Stimulated activated CD4-positive, alpha-beta T cell treated with anti-CD3 and anti-CD28 coated beads, Interleukin-2, amount 100 ng/mL, for 24 hours (primary cell): Measurements from ENCODE around the gene PLA2G2C.
"Not testable (repeated sequence)": the region's sequence is repeated elsewhere in the genome, so short reads cannot be mapped to it uniquely, and the experiment has no call there.

Experiments used
- DNase-seq, 2 donors: peaks; one replicate each; pipeline ENCODE4 v3.0.0-alpha.2; 2020

The PLA2G2C gene, protein sequence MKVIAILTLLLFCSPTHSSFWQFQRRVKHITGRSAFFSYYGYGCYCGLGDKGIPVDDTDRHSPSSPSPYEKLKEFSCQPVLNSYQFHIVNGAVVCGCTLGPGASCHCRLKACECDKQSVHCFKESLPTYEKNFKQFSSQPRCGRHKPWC

DNA sequence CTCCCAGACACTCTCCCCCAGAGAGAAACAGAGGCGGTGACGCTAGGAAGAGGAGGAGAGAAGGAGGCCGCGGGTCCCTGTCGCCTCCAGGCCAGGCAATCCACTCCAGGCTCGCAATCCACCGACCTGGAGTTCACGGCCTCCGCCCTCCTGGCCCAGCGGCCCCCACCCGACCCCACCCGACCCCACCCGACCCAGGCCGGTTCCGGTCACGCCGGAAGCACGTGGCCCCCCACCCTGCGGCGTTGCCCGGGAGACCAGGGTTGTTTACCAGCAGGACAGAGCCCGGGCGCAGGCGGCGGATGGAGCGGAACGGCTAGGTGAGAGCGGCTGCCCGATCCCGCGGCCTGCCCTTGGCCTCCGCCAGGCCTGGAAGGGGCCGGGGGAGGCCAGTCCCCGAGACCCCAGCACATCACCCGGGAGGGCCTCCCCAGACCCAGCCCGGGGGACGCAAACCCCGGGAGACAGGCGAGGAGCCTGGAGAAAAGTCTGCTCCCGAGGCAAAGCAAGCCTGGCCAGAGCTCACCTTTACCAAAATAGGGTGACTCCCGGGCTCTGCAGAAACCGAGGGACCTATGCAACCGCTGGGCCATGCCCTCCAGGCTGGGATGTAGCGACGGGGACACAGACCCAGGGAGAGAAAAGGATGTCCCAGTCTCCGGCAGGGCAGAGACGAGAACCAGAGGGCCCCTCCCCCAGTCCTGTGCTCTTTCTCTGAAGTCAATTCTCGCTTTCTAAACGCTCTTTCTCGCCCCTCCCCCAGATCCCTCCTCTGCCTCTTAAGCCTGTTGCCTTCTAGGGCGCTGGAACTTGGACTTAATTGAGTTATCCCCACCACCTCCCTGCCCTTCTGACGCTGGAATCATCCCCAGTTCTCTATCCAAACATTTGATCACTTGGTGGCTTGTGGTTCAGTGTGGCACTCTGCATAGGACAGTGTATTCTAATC lies at the start of gene PLA2G2C, which contains the start of gene UBXN10:
PLA2G2C (minus strand) TSS at position 685 of the 949 bp plus-strand sequence. CDS start 9,155 bp downstream, outside the sequence.
UBXN10 (plus strand) TSS at position 263 of the 949 bp plus-strand sequence. CDS start 4,466 bp downstream, outside the sequence.
- DNase-seq = peak; percentile 76 to 81

DNA sequence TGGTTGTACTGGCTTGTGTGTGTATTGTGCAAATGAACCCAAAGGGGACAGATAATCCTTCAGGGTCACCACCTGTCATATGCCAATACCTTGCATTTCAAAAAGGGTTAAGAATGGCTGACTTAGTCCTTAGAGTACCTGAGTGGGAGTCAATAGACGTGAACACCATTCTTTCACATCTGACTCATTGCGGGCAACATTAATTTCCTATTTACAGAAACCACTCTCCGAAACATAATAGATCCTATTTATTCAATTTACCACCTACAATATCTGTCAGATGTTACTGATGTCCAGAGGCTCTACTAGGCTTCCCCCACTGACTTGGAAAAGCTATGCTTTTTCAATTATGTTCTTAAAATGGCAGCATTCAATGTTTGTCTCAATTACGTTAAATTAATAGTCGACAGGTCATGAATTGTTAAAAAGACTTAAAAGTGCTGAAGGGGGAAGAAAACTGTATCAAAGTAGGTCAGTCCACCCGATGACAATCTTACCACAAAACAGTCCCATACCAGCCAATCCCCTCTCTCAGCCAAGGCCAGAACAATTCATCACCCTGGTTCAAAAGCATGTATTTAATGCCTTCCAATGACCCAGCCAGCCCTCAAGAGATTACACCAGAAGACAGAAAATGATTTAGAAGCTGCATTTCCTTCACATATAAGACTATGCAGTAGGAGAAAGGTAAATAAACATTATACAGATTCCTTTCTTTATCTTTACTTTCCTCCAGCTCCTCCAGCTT lies 48.6 kb upstream of the PLA2G2C start:
- no peak for DNase-seq

DNA sequence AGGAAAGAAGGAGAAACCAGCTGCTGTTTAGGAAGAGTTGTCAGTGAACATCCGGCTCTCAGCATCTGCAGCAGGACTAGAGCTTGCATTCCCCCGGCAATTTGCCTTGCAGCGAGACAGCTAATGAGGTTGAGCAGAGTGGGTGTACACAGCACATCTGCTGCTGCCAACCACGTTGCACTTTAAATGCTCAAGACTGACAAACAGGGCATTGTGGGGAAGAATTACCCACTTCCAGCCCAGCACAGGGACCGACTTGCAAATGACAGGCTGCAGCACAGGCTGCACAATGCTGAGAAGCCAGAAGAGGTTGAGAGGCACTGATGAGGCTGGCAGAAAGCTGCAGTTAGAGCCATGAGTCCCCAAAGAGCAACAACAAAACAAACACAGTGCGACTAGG lies 47.5 kb upstream of the PLA2G2C start:
- no peak for DNase-seq

DNA sequence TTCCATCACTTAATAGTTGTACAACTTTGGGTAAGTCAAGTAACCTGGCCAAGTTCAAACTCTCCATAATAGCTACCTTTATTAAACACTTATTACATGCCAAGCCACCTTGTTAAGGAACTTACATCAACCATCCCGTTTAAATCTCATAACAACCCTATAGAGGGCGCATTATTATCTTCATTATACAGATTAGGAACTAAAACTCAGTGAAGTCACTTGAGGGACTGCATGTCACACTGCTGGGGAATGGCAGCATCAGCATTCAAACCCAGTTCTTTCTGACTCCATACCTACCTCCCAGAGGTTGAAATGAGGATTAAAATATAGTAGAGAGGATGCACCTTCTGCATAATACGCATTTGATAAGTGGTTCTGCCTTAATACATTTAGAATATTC lies 47.1 kb upstream of the PLA2G2C start:
- DNase-seq = no peak

DNA sequence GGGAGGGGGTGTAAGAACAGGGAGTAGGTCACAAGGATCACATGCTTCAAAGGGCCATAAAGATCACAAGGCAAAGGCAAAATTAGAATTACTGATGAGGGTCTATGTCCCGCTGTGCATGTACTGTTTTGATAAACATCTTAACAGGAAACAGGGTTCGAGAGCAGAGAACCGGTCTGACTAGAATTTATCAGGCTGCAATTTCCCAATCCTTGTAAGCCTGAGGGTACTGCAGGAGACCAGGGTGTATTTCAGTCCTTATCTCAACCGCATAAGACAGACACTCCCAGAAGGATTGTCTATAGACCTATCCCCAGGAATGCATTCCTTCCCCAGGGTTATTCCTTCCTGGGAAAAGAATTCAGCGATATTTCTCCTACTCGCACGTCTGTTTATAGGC lies 46.2 kb upstream of the PLA2G2C start:
- DNase-seq = not testable (repeated sequence)

DNA sequence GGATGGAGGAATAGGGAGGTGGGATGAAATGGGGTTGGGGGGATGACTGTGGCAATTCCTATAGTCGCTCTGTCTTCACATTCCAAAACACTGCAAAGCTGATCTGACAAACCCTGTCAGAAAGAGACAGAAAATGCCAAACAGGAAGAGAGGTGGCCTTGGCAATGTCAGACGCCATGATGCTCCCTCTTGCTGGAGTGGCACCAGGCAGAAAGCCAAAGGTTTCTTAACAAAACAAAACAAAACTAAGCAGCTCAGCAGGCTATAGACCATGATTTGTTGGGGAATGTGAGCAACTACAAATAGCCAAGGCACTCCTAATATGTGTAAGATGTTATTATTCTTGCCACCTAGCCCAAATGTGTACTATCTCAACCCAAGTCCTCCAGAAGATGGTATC lies 42.9 kb upstream of the PLA2G2C start:
- no peak for DNase-seq

DNA sequence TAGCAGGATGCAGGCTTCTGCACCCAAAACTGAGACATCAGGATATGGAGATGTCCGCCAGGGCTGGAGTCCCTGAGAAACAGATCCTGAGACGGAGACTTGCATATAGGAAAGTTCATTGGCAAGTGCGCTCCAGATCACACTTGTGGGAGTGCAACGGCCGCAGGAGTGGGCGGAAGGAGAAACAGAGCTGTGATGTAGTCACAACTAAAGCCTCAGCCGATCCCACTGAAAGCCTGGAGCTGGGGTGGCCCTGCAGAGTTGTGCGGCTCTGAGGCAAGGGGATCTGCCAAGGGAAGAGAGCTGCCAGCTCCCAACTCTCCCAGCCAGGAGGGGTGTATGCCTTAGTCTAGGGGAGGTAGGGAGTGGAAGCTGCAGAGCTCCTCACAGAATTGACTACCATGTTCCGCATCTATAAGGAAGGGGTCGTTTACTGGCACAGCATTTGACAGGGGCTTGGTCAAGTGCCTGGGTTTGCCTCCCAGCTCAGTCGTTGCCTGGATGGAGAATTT lies 42.1 kb upstream of the PLA2G2C start:
- no peak for DNase-seq

DNA sequence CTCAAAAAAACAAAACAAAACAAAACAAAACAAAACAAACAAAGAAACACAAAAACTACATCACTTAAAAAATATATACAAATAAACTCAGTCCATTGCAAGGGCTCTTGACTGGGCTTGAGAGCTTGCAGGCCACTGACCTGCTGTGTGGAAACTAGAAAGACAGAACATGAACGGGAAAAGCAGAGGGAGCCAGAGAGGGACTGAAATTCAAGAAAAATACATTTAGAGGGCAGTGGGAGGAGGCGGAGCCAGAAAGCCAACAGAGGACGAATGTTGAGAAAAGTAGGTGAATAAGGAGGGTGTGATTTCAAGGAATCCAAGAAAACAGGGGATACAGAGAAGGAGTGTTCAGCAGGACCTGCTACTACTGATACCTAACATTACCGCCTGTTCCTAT lies 41.4 kb upstream of the PLA2G2C start:
- no peak for DNase-seq

DNA sequence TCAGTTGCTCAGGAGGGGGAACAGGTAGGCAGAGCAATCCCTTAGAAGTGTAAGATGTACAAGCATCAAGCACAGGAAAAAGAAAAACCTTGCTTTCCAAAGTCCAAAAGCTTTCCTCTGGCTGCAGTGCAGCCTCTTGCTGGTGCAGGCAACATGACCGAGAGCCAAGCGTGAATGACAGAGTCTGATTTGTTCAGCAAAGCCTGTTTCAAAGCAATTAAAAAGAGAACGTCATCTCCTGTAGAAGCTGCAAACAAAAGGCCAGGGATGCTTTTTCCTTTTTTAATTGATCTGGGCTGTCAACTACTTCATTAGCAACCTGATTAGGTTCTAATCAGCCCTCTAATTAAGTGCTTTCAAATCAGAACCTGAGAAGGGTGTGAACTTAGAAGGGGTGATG lies 38.2 kb upstream of the PLA2G2C start:
- no peak for DNase-seq

DNA sequence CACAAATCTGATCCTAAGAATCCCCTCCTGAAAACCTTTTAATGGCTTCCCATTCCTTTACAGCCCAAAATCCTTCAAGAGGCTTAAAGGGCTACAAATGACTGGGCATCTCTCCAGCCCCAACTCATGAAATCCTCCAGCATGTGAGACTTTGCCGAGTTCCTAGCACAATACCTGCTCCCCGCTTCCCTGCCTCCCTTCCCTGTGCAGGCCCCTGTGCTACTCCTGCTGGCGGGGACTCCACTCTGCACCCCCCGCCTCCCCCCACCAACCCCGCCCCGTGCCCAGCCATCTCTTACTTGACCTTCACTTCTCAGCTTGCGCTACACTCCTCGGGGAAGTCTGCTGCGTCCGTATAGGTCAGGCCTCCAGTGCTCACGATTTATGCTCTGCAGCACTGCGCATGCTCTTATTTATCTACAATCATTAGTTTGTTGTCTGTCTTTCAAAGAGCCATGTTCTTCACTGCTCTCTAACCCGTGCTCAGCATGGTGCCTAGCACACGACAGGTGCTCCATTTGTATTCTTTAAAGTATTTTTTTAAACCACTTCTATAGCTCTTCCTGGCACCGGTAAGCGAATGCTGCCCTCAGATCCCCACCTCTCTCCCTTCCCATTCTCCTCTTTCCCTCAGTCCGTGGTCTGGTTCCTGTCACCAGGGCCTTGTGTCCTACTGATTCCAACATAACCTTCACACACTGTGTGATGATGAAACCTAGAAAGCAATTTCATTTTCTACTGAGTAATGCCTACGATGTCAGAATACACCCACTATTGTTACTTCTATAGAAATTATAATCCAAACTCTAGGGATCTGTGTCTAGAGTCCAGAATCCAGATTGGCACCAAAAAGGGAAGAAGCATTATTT lies 37.5 kb upstream of the PLA2G2C start:
- DNase-seq = no peak

DNA sequence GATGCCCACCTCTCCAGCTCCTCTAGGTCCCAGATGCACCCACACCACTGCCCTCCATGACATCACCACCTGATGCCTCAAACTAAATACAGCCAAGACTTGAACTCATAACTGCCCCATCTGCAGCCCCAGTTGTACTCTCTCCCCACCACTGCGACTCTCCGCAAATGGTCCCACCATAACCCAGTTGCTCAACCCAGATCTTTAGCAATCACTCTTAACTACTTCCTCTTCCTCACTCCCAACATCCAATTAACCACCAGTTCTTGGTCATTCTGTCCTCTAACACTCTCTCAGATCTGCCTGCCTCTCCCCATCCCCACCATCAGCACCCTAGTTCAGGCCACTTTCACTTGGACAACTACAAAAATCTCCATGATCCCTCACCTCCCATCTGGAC lies 36.8 kb upstream of the PLA2G2C start:
- no peak for DNase-seq

DNA sequence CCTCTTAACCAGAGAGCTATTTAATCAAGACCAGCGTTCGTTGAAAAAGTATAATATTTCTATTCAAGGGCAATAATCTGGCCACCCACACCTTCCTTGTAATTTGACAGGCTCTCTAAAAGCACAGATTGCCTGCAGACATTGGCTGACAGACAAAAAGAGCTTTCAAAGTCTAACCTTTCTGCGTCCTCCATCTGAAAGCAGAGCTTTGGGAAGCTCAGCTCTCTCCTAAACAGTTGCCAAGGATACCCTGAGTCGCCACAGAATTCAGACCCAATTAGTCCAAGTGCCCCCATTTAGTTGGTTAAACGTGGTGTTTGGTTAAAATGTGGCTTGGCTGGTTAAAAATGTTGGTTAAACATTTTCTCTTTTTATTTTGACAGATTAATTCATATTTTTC lies 33.7 kb upstream of the PLA2G2C start:
- no peak for DNase-seq

DNA sequence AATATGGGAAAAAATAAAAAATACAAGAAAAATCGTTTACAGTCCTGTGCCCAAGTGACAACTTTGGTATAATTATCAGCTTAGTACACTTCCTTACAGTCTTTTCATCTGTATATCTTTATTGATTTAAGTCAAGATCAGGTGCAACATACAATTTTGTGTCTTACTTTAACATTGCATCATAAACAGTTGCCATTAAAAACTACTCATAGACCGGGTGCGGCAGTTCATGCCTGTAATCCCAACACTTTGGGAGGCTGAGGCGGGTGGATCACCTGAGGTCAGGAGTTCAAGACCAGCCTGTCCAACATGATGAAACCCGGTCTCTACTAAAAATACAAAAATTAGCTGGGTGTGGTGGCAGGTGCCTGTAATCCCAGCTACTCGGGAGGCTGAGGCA lies 32.7 kb upstream of the PLA2G2C start:
- DNase-seq = not testable (repeated sequence)

DNA sequence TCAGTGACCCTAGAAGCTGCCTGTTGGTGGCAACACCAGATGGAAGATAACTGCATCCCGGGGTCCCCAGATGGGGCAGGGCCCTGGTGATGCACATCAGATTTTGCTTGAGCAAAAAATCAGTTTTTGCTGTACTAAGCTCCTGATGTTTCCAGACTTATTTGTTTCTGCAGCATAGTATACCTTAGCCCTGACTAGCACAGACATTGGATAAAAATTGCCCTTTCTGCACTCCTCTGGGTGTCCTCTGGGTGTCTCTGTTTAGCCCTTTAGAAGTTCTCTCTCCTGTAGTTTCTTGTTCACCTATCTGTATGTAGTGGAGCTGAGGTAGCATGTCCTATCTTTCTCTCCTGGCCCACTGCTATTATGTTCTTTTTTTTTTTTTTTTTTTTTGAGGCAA lies 30.3 kb upstream of the PLA2G2C start:
- no peak for DNase-seq

DNA sequence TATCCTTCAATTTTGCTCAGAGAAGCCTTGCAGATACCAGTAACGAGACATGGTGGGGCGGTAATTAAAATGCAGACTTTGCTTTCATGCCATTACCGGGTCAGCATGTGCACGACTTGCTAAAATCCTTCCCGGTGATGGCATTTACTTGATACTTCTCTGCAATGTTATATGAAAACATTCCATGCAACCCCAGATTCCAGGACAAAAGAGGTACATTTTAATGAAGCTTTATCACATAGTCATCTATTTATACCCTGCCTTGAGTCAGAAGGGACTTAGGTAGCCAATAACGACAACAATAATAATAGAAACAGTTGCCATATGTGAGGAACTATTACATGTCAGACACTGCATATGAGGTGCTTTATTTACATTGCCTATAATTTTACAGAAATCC lies 29.4 kb upstream of the PLA2G2C start:
- DNase-seq = no peak

DNA sequence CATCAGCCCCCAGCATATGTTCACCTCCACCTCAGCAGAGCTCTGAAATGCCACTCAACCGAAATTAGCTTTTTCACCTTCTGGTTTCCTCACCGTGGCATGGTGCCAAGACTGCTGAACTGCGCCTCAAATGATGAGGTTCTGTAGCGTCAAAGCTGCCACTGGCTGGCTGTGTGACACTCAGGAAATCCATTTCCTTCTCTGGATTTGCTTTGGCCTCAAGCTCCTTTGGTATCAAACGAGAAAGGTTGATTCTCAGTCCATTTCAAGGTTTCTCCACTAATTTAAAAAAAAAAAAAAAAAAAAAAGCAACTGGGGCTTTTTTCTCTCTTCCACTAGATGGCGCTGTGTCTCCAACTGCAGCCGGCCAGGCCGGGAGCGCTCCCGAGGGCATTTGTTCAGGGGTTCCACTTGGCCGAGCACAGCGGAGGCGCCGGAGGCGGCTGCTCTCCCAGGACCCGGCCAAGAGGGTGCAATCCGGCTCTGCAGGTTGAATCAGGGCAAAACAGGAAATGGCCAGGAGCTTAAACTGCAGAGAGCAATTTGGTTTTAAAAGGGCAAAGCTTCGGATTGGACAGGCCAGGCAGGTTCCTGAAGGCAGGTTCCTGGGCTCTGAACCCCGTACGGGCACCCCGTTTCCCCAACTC lies 26.5 kb upstream of the PLA2G2C start:
- DNase-seq = peak; percentile 56 to 58

DNA sequence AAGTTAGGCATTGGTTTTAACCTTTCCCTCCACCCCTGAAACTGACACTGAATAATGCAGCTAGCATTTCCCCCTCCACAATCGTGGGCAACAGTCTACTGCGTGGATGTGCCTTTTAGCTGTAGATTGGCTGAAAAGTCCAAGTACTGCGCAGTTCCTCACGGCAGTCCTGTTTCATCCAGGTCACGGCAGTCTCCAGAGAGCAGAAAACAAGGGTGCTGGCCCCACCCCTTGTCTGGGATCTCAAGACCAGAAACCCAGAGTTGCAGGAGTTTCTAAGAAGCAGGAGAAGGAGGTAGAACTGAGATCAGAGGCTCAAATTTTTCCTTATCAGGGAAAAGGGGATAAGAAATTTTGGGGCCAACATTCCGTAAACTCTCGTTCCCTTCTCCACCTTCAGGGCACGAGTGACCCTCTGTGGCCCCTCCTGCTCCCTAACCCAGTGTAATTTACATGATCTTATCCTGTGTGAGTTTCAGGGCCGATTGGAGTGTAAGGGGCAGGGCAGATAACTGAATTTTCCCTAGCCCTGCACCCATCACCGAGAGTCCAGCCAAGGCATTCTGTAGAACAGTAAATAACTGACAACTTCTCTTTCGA lies 25.9 kb upstream of the PLA2G2C start:
- DNase-seq = no peak

DNA sequence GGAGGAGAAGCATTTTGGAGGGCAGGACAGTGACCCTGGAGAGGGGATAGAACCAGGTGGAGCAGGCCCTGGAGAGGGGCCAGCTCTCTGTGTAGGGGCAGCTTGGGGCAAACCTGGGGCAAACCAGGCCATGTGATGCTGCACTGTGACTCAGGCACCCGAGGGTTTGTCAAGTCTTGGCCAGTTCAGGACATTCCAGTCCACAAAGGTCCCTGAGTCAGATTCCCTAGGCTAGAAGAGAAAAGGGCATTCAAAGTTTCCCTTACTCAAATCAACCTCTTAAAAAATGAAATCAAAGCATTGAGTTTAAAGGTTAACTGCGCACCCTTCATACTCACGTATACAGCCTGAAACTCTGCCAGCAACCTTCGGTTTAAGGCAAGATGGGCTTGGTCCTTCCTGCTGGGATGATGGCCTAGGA lies 25.2 kb upstream of the PLA2G2C start:
- no peak for DNase-seq

DNA sequence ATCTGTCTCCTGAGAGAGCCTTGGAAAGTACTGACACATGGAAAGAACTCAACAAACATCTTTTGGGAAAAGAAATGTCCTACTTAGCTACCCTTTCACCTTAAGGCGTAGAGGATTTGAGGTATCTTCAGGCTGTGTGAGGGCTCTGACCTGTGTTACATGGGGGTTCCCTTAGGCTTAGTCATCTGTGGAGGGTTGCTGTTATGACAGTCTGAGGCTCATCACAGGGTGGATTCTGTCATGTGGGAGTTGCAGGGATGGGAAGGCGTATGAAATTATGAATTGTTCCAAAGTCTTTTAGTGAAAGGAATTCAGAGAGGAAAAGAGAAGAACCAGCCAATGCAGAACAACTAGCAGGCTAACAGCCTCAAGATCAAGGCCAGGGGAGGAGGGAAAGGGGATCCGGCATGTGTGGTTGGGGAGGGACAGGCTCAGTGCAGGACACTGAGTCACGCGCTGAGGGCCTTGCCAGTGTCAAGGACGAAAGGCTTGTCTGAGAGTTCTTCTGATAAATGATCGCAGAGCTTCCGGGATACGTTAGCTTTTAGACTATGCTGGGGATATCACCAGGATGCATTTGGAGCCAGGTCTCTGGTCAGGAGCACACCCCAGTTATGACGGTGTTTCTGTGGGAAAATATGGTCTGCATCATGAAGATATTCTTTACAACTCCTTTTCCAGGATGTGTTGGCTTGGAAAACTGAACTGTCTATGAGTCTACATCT lies 24.6 kb upstream of the PLA2G2C start:
- no peak for DNase-seq

DNA sequence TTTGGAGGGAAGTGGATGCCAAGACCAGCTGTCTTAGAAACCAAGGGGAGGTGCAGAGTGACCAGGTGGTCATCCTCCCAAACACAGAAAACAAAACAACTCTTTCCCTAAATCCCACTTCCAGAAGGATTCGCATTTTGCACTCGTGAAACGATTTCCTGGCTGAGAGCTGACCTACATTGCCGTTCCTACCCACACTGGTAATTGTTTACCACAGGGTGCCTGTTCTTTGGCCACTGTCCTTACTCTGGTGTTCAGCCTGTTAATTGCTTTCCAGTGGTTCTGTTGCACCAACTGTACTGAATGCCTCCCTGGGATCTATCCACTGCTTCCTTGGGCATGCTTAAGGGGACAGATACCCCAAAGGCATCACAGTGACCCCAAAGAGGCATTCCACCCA lies 23.2 kb upstream of the PLA2G2C start:
- DNase-seq = no peak

DNA sequence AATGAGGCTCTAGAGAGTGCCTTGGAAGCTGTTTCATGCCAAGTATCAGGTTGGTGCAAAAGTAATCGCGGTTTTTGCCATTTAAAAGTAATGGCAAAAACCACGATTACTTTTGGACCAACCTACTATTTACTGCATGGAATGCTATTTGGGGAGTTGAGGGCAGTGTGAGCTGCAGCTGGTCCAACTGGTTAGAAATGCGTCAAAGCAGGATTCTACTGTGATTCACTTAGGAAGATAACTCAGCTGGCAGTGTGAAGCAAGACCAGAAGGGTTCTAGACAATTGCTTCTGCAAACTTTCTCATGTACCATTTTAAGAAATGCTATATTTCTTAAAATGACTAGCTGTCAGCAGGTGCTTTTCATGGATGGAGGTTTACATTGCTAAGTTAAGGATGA lies 21.2 kb upstream of the PLA2G2C start:
- no peak for DNase-seq
